Neuronal stem cell (in vitro differentiated cells): ENCODE measurements around the gene LNX1.
A peak's percentile ranks its signal among the peaks of the same experiment; 100 is the strongest.

Experiments
- DNase-seq: peaks from one replicate; pipeline ENCODE4 v3.0.0-alpha.2; 2013; ENCODE audit warnings: low spot score
- H2AFZ ChIP-seq: one replicate; pipeline ENCODE4 v1.6.1; 2013; ENCODE audit warnings: mild to moderate bottlenecking, low read length, inconsistent platforms
- H2AK5ac ChIP-seq: 2 replicates; pipeline ENCODE4 v1.6.1; 2013; ENCODE audit warnings: low read depth, mild to moderate bottlenecking, inconsistent platforms, low read length, moderate library complexity, mixed read lengths
- H2BK120ac ChIP-seq: 2 replicates; pipeline ENCODE4 v1.6.1; 2013; ENCODE audit warnings: low read depth, mild to moderate bottlenecking, inconsistent platforms, low read length, moderate library complexity, mixed read lengths
- H2BK12ac ChIP-seq: one replicate; pipeline ENCODE4 v1.6.1; 2013; ENCODE audit warnings: low read length, inconsistent platforms
- H2BK15ac ChIP-seq: 2 replicates; pipeline ENCODE4 v1.6.1; 2013; ENCODE audit warnings: mild to moderate bottlenecking, low read length, inconsistent platforms, mixed read lengths
- H2BK5ac ChIP-seq: one replicate; pipeline ENCODE4 v1.6.1; 2013; ENCODE audit warnings: inconsistent platforms, mild to moderate bottlenecking, low read length, moderate library complexity
- H3K14ac ChIP-seq: one replicate; pipeline ENCODE4 v1.6.1; 2013; ENCODE audit warnings: low read length, inconsistent platforms
- H3K18ac ChIP-seq: 2 replicates; pipeline ENCODE4 v1.6.1; 2013; ENCODE audit warnings: low read length, inconsistent platforms
- H3K23ac ChIP-seq: 2 replicates; pipeline ENCODE4 v1.6.1; 2013; ENCODE audit warnings: low read depth, mild to moderate bottlenecking, mixed read lengths, low read length, inconsistent platforms; ENCODE audit not compliant: poor library complexity
- H3K27ac ChIP-seq: replicated peaks from 3 replicates; pipeline ENCODE4 v1.5.1; 2013; ENCODE audit warnings: low read length, inconsistent platforms
- H3K27me3 ChIP-seq, 3 experiments: 2 replicates each; pipeline ENCODE4 v1.6.1; 2013; ENCODE audit warnings: low read length in 3 of 3, mild to moderate bottlenecking in 2 of 3, inconsistent platforms in 1 of 3, low read depth in 1 of 3, mixed read lengths in 1 of 3, moderate library complexity in 1 of 3; ENCODE audit not compliant: control insufficient read depth in 3 of 3, insufficient read depth in 3 of 3
- H3K36me3 ChIP-seq, 2 donors: replicated peaks in 1 of 2; 2 replicates each; pipeline ENCODE4 v1.6.1; 2013; ENCODE audit warnings: low read length in 2 of 2; ENCODE audit not compliant: control insufficient read depth in 2 of 2, insufficient read depth in 2 of 2
- H3K4ac ChIP-seq: 2 replicates; pipeline ENCODE4 v1.6.1; 2013; ENCODE audit warnings: inconsistent platforms, mild to moderate bottlenecking, low read length, moderate library complexity
- H3K4me1 ChIP-seq, 2 donors: 1 replicate in 1 of 2; 2 replicates in 1 of 2; pipeline ENCODE4 v1.6.1; 2013; ENCODE audit warnings: low read length in 2 of 2, low read depth in 1 of 2; ENCODE audit not compliant: control insufficient read depth in 2 of 2, insufficient read depth in 1 of 2
- H3K4me2 ChIP-seq: one replicate; pipeline ENCODE4 v1.6.1; 2013; ENCODE audit warnings: mild to moderate bottlenecking, low read length, inconsistent platforms; ENCODE audit not compliant: insufficient read depth, poor library complexity, severe bottlenecking
- H3K4me3 ChIP-seq, 2 donors: 2 replicates each; pipeline ENCODE4 v1.5.1; 2013; ENCODE audit warnings: low read length in 2 of 2, mild to moderate bottlenecking in 2 of 2, inconsistent platforms in 1 of 2, moderate library complexity in 1 of 2
- H3K79me1 ChIP-seq: one replicate; pipeline ENCODE4 v1.6.1; 2013; ENCODE audit warnings: low read depth, mild to moderate bottlenecking, inconsistent platforms, low read length, moderate library complexity
- H3K9ac ChIP-seq: one replicate; pipeline ENCODE4 v1.6.1; 2013; ENCODE audit warnings: mild to moderate bottlenecking, low read depth, low read length, inconsistent platforms; ENCODE audit not compliant: poor library complexity
- H3K9me3 ChIP-seq, 2 donors: replicated peaks in 1 of 2; 2 replicates each; pipeline versions ENCODE3 to v1.6.1; 2013; ENCODE audit warnings: low read length in 2 of 2, mild to moderate bottlenecking in 2 of 2, inconsistent platforms in 1 of 2, low read depth in 1 of 2, mixed read lengths in 1 of 2, moderate library complexity in 1 of 2; ENCODE audit not compliant: control insufficient read depth in 2 of 2, insufficient read depth in 1 of 2
- H4K8ac ChIP-seq: one replicate; pipeline ENCODE4 v1.6.1; 2013; ENCODE audit warnings: low read depth, mild to moderate bottlenecking, inconsistent platforms, low read length, moderate library complexity
- H4K91ac ChIP-seq: one replicate; pipeline ENCODE4 v1.6.1; 2013; ENCODE audit warnings: low read length, low read depth, mild to moderate bottlenecking, inconsistent platforms; ENCODE audit not compliant: poor library complexity
- WGBS, 2 donors: extraction: QIAGEN DNeasy Blood & Tissue Kit; methylation state at CpG; one replicate each; pipeline ENCODE4 v1.1.7; 2013; ENCODE audit warnings: missing lambda C conversion rate in 2 of 2, mixed read lengths in 1 of 2; ENCODE audit not compliant: insufficient read length in 2 of 2, insufficient replicate concordance in 1 of 2; ENCODE audit errors: extremely low coverage in 2 of 2; 5-methylcytosine and 5-hydroxymethylcytosine counted together

Gene LNX1

DNA sequence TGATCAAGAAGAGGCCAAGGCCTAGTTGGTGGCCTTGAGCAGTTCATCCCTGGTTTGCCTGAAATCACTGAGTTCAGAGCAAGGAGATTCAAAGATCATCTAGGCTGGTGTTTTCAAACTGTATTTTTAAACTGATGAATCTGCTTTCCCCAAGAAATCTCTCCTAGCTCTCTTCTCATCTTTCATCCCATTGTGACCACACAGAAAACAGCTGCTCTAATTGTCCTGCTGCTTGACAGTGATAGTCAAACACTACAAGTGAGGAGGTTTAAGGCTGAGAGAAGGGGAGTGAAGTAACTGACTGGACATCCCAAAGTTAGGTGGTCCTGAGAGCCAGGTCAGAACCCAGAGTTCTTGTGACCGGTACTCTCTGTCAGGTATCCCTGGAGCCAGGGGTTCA is 91.5 kb downstream of the LNX1 start:
- H3K4me3 ChIP-seq = no peak overlapping the region
- no peaks in the 10 kb centered on the region for H3K9me3 ChIP-seq
- H3K18ac ChIP-seq = no peak overlapping the region
- DNase-seq = no peak
- no peak overlapping the region for H2BK5ac ChIP-seq
- H2BK15ac ChIP-seq = no peak overlapping the region
- H3K27me3 ChIP-seq = no peaks in the 10 kb centered on the region
- H3K79me1 ChIP-seq = no peaks in the 10 kb centered on the region
- H3K4me2 ChIP-seq = no peak overlapping the region
- H4K8ac ChIP-seq = no peak overlapping the region
- no peak overlapping the region for H2BK12ac ChIP-seq
- no peak overlapping the region for H2BK120ac ChIP-seq
- H3K27ac ChIP-seq = no peak overlapping the region
- no peak overlapping the region for H2AK5ac ChIP-seq
- H3K9ac ChIP-seq = no peak overlapping the region
- H3K23ac ChIP-seq = no peak overlapping the region
- no peaks in the 10 kb centered on the region for H3K36me3 ChIP-seq
- no peak overlapping the region for H2AFZ ChIP-seq
- H3K4me1 ChIP-seq = peaks cover 0 to 10% of the 10 kb centered on the region in 2 donors
- no CpG with 5 or more reads among the region's 1 CpG for WGBS, 2 donors
- H3K4ac ChIP-seq = no peak overlapping the region
- H3K14ac ChIP-seq = no peak overlapping the region
- H4K91ac ChIP-seq = no peak overlapping the region

DNA sequence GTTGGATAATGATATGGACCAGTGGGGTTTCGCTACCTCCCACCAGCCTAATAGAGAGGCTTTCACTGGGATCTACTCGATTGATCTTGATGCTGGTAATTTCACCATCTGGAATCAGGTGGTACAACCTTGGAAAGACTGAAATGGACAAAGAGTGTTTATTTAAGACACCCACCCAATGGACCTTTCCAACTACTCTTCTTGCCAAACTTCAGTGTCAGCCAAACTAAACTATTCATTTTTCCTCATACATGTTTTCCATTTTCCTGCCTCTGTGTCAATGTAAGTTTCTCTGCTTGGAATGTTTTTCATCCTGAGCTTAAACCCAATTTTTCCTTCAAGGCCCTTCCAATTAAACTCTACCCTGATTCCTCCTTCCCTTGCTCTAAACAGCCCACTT is 92.6 kb downstream of the LNX1 start:
- H3K4me2 ChIP-seq = no peak overlapping the region
- H3K27me3 ChIP-seq = no peaks in the 10 kb centered on the region
- no peak overlapping the region for H4K8ac ChIP-seq
- no peak overlapping the region for H3K23ac ChIP-seq
- no peaks in the 10 kb centered on the region for H3K9me3 ChIP-seq
- no peak overlapping the region for H2BK120ac ChIP-seq
- no peak for DNase-seq
- WGBS, 2 donors = no CpG with 5 or more reads among the region's 2 CpGs
- H2BK12ac ChIP-seq = no peak overlapping the region
- H3K27ac ChIP-seq = no peak overlapping the region
- H3K9ac ChIP-seq = no peak overlapping the region
- H3K79me1 ChIP-seq = no peaks in the 10 kb centered on the region
- H3K4me3 ChIP-seq = no peak overlapping the region
- H2BK5ac ChIP-seq = no peak overlapping the region
- H3K18ac ChIP-seq = no peak overlapping the region
- H3K36me3 ChIP-seq = no peaks in the 10 kb centered on the region
- H3K4ac ChIP-seq = no peak overlapping the region
- no peak overlapping the region for H2AFZ ChIP-seq
- H4K91ac ChIP-seq = no peak overlapping the region
- H2AK5ac ChIP-seq = no peak overlapping the region
- H3K4me1 ChIP-seq = peaks cover 0 to 10% of the 10 kb centered on the region in 2 donors
- H2BK15ac ChIP-seq = no peak overlapping the region
- H3K14ac ChIP-seq = no peak overlapping the region

DNA sequence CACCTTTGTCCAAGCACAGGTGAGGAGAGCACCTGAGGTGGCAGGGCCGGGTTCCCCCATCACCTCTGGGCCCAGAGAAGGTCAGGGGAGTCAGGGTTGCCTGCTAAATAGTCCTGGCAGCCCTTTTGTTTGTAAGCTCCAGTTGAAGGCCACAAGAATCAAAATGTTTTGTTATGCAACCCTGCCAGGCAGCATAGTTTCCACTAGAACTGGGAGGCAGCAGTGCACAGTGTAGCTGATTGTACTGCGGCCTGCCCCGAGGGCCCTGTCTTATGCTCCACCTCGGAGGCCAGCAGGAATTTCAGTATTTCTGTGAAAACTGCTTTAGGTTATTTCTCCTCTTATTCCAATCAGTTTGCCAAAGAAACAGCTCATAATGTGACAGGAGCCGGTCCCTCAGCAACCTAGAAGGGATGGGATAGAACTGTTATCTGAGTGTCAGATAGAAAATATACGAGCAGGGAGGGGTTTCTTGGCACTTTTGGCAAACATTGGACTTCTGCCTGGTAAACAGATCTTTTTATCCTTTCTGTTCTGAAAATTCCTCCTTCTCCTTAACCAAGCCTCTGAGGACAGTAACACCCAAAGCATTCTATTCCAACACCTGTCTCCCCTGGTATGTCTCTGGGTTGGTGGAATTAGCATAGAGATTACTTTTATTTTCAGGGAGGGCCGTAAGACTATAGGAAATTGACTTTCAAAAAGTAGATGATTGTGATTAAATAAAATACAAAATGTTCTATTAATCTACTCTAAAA is 93.6 kb downstream of the LNX1 start:
- Histone ChIP-seq H3K4me2 (no peak overlapping the region), H2AK5ac (no peak overlapping the region), H2BK15ac (no peak overlapping the region), H3K14ac (no peak overlapping the region), H2AFZ (no peak overlapping the region), H3K36me3 (no peaks in the 10 kb centered on the region), H3K4me1 (peaks cover 0 to 10% of the 10 kb centered on the region in 2 donors), H2BK5ac (no peak overlapping the region), H3K79me1 (no peaks in the 10 kb centered on the region), H4K8ac (no peak overlapping the region), H3K18ac (peak overlapping the region; percentile 62), H3K27me3 (no peaks in the 10 kb centered on the region), H3K9me3 (no peaks in the 10 kb centered on the region), H3K4ac (no peak overlapping the region), H3K4me3 (no peak overlapping the region), H3K9ac (no peak overlapping the region), H3K27ac (no peak overlapping the region), H2BK12ac (no peak overlapping the region), H2BK120ac (no peak overlapping the region), H3K23ac (no peak overlapping the region), H4K91ac (no peak overlapping the region)
- no peak for DNase-seq
- WGBS, 2 donors = no CpG with 5 or more reads among the region's 7 CpGs

DNA sequence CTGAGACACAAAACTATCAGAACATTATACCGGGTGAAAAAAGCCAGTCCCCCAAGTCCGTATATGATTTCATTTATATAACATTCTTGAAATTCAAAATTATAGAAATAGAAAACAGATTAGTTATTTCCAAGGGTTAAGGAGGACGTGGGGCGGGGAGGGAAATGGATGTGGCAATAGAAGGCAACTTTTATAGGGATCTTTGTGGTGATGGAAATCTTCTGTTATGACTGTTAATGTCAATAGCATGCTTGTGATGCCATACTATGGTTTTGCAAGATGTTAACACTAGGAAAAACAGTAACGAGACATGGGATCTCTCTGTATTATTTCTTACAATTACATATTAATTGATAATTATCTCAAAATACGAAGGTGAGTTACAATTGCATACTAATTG is 96.4 kb downstream of the LNX1 start:
- Histone ChIP-seq H3K4me3 (no peak overlapping the region), H3K4me2 (no peak overlapping the region), H2BK12ac (no peak overlapping the region), H3K79me1 (no peaks in the 10 kb centered on the region), H2BK15ac (no peak overlapping the region), H3K4me1 (peaks cover 0 to 9% of the 10 kb centered on the region in 2 donors), H3K4ac (no peak overlapping the region), H2BK120ac (no peak overlapping the region), H3K36me3 (no peaks in the 10 kb centered on the region), H3K14ac (no peak overlapping the region), H3K27me3 (no peaks in the 10 kb centered on the region), H3K18ac (no peak overlapping the region), H2AFZ (no peak overlapping the region), H3K9me3 (no peaks in the 10 kb centered on the region), H4K8ac (no peak overlapping the region), H2AK5ac (no peak overlapping the region), H4K91ac (no peak overlapping the region), H3K23ac (no peak overlapping the region), H3K27ac (no peak overlapping the region), H2BK5ac (no peak overlapping the region), H3K9ac (no peak overlapping the region)
- DNase-seq = no peak
- WGBS, 2 donors = 100% methylated on average over 2 of the region's 6 CpGs; no CpG with 5 or more reads in 1 of the 2 donors
